Memory B cell (primary cell): Measurements from ENCODE around the gene PDSS2.
"Not testable (repeated sequence)": the region's sequence is repeated elsewhere in the genome, so short reads cannot be mapped to it uniquely, and the experiment has no call there.

Experiments used
- ATAC-seq: fragments of 150-1000 bp; cut with Tn5 transposase; 2 replicates; pipeline ENCODE4 v1.10.0; 2021; ENCODE audit warnings: low read depth, mild to moderate bottlenecking, moderate library complexity
- DNase-seq, 2 donors: peaks; one replicate each; pipeline ENCODE4 v3.0.0; 2022; ENCODE audit warnings: low spot score in 2 of 2
- H3K27ac Mint-ChIP-seq: one replicate; pipeline ENCODE4 v1.8.0; 2022; ENCODE audit warnings: mild to moderate bottlenecking, moderate library complexity, mixed read lengths
- H3K27me3 Mint-ChIP-seq: one replicate; pipeline ENCODE4 v1.8.0; 2022; ENCODE audit warnings: mixed read lengths
- H3K36me3 Mint-ChIP-seq: one replicate; pipeline ENCODE4 v1.8.0; 2022; ENCODE audit warnings: mild to moderate bottlenecking, mixed read lengths
- H3K4me1 Mint-ChIP-seq: one replicate; pipeline ENCODE4 v1.8.0; 2022; ENCODE audit warnings: mixed read lengths
- H3K4me3 Mint-ChIP-seq: one replicate; pipeline ENCODE4 v1.8.0; 2022; ENCODE audit warnings: mild to moderate bottlenecking, moderate library complexity, mixed read lengths
- H3K9me3 Mint-ChIP-seq: one replicate; pipeline ENCODE4 v1.8.0; 2022; ENCODE audit warnings: mixed read lengths

The PDSS2 gene

DNA sequence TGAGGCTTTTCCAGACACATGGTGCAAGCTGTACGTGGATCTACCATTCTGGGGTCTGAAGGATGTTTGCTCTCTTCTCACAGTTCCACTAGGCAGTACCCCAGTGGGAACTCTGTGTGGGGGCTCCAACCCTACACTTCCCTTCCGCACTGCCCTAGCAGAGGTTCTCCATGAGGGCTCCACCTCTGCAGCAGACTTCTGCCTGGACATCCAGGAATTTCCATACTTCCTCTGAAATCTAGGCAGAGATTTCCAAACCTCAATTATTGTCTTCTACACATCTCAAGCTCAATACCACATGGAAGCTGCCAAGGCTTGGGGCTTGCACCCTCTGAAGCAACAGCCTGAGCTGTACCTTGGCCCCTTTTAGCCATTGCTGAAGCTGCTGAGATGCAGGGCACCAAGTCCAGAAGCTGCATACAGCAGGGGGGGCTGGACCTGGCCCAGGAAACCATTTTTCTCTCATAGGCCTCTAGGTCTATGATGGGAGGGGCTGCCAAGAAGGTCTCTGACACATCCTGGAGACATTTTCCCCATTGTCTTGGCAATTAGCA lies 11.6 kb downstream of the PDSS2 start:
- DNase-seq (peak in 1 of 2 donors; percentile 4), ATAC-seq (no peak)
- no peaks in the 10 kb centered on the region for H3K27me3 Mint-ChIP-seq
- peaks cover 35% of the 10 kb centered on the region for H3K36me3 Mint-ChIP-seq
- H3K4me1 Mint-ChIP-seq: peaks cover 5% of the 10 kb centered on the region
- H3K9me3 Mint-ChIP-seq: peaks cover 20% of the 10 kb centered on the region
- no peak overlapping the region for H3K27ac Mint-ChIP-seq
- no peak overlapping the region for H3K4me3 Mint-ChIP-seq

DNA sequence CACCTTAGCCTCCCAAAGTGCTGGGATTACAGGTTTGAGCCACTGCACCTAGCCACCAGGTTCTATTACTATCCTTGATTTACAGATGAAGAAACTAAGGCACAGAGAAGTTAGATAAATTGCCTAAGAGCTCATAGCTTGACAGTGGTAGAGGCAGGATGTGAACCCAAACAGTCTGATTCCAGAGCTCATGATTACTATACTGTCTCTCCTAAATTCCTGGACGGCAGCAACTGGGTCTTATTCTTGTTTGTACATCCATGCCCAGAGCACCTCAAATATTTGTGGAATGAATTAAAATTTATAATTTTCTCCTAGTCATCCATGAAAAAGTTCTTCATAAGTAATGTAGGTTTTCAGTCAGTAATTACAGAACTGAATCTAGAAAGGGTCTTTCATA lies 15.1 kb downstream of the PDSS2 start:
- no peak for DNase-seq
- Mint-ChIP-seq H3K27ac (no peak overlapping the region), H3K4me1 (peaks cover 12% of the 10 kb centered on the region), H3K4me3 (no peak overlapping the region), H3K9me3 (peaks cover 13% of the 10 kb centered on the region), H3K36me3 (peaks cover 30% of the 10 kb centered on the region), H3K27me3 (no peaks in the 10 kb centered on the region)
- no peak for ATAC-seq

DNA sequence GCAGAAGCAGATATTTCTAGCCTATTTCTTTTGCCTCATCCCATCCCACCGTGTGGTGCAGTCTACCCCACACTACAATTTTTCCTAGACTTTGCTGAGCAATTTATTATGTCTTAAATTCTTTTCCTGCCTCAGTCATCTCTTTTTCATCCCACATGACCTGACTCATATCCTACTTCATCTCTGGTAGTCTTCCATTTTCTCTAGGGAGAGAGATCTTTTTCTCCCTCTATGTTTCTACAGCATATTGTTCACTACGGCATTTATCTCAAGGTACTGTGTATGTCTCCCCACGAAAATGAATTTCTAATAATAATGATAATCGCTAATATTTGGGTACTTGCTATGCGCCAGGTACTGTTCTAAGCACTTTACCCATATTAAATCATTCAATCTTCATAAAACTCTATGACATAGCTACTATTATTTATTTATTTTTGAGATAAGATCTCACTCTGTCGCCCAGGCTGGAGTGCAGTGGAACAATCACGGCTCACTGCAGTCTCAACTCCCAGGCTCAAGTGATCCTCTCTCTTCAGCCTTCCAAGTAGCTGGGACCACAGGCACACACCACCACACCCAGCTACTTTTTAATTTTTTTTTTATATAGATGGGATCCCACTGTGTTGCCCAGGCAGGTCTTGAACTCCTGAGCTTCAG lies 15.6 kb downstream of the PDSS2 start:
- H3K9me3 Mint-ChIP-seq: peaks cover 10% of the 10 kb centered on the region
- peaks cover 12% of the 10 kb centered on the region for H3K4me1 Mint-ChIP-seq
- H3K27ac Mint-ChIP-seq: no peak overlapping the region
- H3K36me3 Mint-ChIP-seq: peaks cover 27% of the 10 kb centered on the region
- DNase-seq: no peak
- no peaks in the 10 kb centered on the region for H3K27me3 Mint-ChIP-seq
- no peak overlapping the region for H3K4me3 Mint-ChIP-seq
- ATAC-seq: no peak

DNA sequence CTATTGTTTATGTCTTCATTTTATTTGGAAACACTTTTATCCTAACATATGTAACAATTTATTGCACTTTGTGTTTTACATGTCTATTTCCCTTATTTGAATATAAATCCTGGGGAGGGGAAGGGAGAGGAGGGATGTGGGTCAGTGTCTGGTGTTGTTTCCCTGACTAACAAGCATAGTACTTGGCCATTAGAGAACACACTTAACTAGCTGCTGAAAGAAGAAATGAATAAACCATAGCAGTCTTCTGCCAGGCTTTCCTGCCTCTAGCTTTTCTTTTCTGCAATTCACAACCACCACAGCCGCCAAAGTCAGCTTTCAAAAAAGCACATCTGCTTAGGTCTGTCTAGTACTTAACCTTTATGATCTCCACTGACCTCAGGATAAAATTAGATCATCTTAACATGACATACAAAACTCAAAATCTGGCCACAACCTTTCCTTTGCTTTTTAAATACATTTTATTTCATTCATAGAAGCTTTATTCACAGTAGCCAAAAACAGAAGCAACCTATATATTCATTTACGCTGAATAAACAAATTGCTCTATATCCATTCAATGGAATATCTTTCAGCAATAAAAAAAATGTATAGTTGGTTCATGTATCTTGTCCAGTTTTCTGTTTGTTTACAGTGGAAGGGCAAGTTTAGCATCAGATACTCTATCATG lies 16.3 kb downstream of the PDSS2 start:
- Mint-ChIP-seq H3K9me3 (peaks cover 6% of the 10 kb centered on the region), H3K36me3 (peaks cover 22% of the 10 kb centered on the region), H3K27ac (no peak overlapping the region), H3K4me3 (no peak overlapping the region), H3K4me1 (peaks cover 12% of the 10 kb centered on the region), H3K27me3 (no peaks in the 10 kb centered on the region)
- DNase-seq: no peak
- no peak for ATAC-seq

DNA sequence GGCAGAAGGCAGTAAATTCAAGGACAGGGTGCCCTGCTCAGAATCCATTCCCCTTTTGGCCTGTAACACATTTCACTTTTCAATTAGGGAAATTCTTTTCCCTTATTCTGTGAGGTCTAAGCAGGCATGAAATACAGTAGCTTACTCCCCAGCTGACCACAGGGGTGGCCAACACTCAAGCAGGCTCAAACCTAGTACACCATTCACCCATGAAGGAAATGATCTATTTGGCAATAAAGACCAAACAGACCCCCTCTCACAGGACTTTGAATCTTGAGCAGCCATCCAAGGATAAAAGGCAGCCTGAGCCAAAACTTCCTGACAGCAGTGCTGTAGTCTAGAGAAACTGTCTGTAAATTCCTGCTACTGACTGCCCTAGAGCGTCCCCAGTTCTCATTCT lies 17.7 kb downstream of the PDSS2 start:
- H3K4me3 Mint-ChIP-seq: no peak overlapping the region
- peaks cover 23% of the 10 kb centered on the region for H3K36me3 Mint-ChIP-seq
- no peak for DNase-seq
- H3K9me3 Mint-ChIP-seq: peaks cover 4% of the 10 kb centered on the region
- ATAC-seq: no peak
- H3K27ac Mint-ChIP-seq: no peak overlapping the region
- H3K27me3 Mint-ChIP-seq: no peaks in the 10 kb centered on the region
- H3K4me1 Mint-ChIP-seq: peaks cover 17% of the 10 kb centered on the region

DNA sequence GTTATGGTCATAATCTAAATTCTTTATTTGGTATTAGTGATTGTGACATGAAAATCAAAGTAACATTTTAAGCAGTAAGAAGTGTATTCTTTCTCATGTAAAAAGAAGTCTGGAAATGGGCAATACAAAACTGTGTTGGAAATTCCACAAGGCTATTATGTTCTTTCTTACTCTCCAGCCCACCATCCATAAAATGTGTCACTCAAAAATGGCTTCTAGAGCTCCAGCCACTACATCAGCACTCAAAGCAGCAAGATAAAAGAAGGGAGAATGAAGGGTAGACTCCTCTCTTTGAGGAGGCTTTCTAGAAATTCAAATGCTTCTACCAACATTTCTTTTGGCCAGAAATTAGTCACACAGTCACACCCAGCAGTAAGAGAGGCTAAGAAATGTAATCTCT lies 18.4 kb downstream of the PDSS2 start:
- no peak for ATAC-seq
- no peak overlapping the region for H3K27ac Mint-ChIP-seq
- no peak overlapping the region for H3K4me3 Mint-ChIP-seq
- peaks cover 20% of the 10 kb centered on the region for H3K36me3 Mint-ChIP-seq
- H3K9me3 Mint-ChIP-seq: peaks cover 4% of the 10 kb centered on the region
- H3K4me1 Mint-ChIP-seq: peaks cover 19% of the 10 kb centered on the region
- DNase-seq: no peak
- H3K27me3 Mint-ChIP-seq: no peaks in the 10 kb centered on the region

DNA sequence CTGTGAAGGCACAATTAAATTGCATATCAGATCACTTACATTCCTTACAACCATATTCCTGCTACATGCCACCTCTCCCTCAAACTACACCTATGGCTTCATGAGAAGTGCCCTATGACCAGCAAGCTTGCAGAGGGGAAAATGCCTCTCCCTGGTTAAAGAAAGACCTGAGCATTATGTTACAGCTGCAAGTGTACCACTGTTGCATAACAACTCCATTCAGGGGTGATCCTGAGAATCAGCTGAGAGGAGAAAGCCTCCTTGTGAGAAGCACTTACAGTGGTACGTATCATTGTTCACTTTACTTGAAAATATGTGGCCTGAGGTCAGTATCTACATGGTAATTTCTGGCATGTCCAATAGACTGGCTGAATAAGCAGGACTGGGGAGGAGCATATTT lies 20.0 kb downstream of the PDSS2 start:
- H3K9me3 Mint-ChIP-seq: no peaks in the 10 kb centered on the region
- no peaks in the 10 kb centered on the region for H3K27me3 Mint-ChIP-seq
- DNase-seq: no peak
- H3K4me3 Mint-ChIP-seq: no peak overlapping the region
- H3K4me1 Mint-ChIP-seq: peaks cover 19% of the 10 kb centered on the region
- ATAC-seq: no peak
- peaks cover 13% of the 10 kb centered on the region for H3K36me3 Mint-ChIP-seq
- H3K27ac Mint-ChIP-seq: no peak overlapping the region

DNA sequence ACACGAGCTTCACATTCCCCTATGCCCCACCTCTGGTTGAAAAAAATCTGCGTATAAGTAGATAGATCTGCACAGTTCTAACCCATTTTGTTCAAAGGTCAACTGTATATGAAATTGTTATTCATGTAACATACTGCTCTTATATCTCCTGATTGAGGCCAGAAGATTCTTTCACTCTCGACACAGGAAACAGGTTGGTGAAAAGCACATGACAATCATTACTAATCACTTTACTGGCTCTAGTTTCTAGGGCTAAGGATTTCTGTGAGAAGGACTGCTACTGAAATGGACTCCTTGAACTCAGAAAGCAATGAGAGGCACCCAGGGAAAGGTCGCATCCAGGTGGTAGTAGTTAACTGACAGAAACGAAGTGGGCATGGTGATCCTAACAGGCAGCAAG lies 21.7 kb downstream of the PDSS2 start:
- Mint-ChIP-seq H3K4me3 (no peak overlapping the region), H3K4me1 (peaks cover 28% of the 10 kb centered on the region), H3K9me3 (no peaks in the 10 kb centered on the region), H3K27me3 (no peaks in the 10 kb centered on the region), H3K36me3 (peaks cover 21% of the 10 kb centered on the region), H3K27ac (no peak overlapping the region)
- DNase-seq (no peak), ATAC-seq (no peak)

DNA sequence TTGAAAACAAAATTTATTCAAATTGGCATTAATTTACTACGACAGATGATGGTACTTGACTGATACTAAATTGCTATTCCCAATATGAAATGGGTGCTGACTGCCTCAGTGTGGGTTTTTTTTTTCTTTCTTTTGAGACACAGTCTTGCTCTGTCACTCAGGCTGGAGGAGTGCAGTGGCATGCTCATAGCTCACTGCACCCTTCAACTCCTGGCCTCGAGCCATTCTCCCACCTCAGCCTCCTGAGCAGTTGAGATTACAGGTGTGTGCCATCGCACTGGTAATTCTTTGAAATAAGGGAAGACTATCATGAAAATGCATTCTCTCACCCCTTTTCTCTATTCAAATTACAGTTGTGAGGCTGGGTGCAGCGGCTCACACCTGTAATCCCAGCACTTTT lies 22.5 kb downstream of the PDSS2 start:
- DNase-seq (no peak), ATAC-seq (no peak)
- Mint-ChIP-seq H3K4me1 (peaks cover 26% of the 10 kb centered on the region), H3K9me3 (no peaks in the 10 kb centered on the region), H3K36me3 (peaks cover 18% of the 10 kb centered on the region), H3K4me3 (no peak overlapping the region), H3K27me3 (no peaks in the 10 kb centered on the region), H3K27ac (no peak overlapping the region)

DNA sequence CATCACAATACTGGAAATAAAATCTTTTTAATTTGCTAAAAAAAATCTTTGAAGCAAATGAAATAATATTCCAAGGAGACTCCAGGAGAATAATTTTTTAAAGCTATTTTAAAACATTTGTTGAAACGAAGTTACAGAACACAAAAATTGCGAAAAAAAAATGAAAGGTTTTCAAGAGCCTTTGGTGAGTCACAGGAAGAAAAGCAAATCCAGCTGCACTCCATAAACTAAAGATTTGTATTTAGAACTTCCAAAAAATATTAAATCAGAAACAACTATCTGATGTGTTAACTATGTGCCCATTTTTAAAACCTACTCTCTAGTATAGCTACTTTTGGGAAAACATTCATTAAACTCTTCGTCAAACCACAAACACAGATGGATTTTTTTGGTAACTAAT lies 23.6 kb downstream of the PDSS2 start:
- Mint-ChIP-seq H3K9me3 (no peaks in the 10 kb centered on the region), H3K36me3 (peaks cover 18% of the 10 kb centered on the region), H3K27me3 (no peaks in the 10 kb centered on the region), H3K27ac (no peak overlapping the region), H3K4me3 (no peak overlapping the region), H3K4me1 (peaks cover 26% of the 10 kb centered on the region)
- DNase-seq: no peak
- ATAC-seq: no peak

DNA sequence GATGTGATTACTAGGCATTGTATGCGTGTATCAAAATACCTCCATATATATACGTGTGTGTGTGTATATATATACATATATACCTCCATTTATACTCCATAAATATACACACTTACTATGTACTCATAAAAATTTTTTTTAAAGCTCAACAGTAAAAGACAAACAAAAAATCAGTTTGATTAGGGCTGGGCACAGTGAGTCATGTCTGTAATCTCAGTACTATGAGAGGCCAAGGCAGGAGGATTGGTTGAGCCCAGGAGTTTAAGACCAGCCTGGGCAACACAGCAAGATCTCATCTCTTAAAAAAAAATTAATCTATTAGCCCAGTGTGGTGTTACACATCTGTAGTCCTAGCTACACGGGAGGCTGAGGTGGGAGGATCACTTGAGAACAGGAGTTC lies 24.6 kb downstream of the PDSS2 start:
- Mint-ChIP-seq H3K4me3 (no peak overlapping the region), H3K4me1 (peaks cover 23% of the 10 kb centered on the region), H3K9me3 (no peaks in the 10 kb centered on the region), H3K27me3 (no peaks in the 10 kb centered on the region), H3K36me3 (peaks cover 15% of the 10 kb centered on the region), H3K27ac (no peak overlapping the region)
- ATAC-seq (no peak), DNase-seq (no peak)

DNA sequence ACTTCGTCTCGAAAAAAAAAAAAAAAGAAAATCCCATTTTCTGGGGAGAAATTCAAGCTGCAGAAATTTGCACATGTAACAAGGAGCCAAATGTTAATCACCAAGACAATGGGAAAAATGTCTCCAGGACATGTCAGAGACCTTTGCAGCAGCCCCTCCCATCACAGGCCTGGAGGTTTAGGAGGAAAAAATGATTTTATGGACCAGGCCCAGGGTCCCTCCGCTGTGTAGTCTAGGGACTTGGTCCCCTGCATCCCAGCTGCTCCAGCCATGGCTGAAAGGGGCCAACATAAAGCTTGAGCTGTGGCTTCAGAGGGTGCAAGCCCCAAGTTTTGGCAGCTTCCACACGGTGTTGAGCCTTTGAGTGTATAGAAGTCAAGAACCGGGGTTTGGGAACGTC lies 33.4 kb downstream of the PDSS2 start:
- not testable (repeated sequence) for ATAC-seq, H3K9me3 Mint-ChIP-seq, H3K27ac Mint-ChIP-seq

DNA sequence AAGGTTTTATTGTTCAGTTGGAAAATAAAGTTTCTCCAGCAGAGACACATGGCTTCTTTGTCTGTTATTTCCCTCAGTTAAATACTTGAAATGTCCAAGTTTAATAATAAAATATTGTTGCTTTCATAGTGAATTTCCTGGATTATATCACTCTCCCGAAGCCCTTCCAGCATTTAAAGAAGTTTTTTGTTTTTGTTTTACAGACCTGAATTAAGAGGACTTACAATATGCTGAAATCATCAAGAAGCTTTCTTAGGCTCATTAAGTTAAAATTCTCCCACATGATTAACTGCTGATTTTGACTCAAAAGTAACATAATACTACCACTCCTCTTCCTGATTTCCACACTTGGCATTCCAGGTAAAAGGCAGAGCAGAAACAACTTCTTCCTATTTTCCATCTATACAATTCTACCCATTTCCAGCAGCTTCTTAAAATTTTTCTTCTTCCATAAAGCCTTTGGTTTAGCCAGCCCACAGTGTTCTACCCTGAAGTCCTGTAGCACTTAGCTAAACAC lies 35.8 kb downstream of the PDSS2 start:
- H3K27ac Mint-ChIP-seq: no peak overlapping the region
- H3K4me3 Mint-ChIP-seq: no peak overlapping the region
- H3K9me3 Mint-ChIP-seq: peaks cover 7% of the 10 kb centered on the region
- H3K27me3 Mint-ChIP-seq: no peaks in the 10 kb centered on the region
- peaks cover 20% of the 10 kb centered on the region for H3K36me3 Mint-ChIP-seq
- no peak for DNase-seq
- peaks cover 17% of the 10 kb centered on the region for H3K4me1 Mint-ChIP-seq
- ATAC-seq: no peak

More for the DNA sequence above, 33.4 kb downstream of the PDSS2 start:
- not testable (repeated sequence) for DNase-seq, H3K4me3 Mint-ChIP-seq, H3K27me3 Mint-ChIP-seq
- Mint-ChIP-seq H3K4me1 (peaks cover 12% of the 10 kb centered on the region), H3K36me3 (peaks cover 27% of the 10 kb centered on the region)

DNA sequence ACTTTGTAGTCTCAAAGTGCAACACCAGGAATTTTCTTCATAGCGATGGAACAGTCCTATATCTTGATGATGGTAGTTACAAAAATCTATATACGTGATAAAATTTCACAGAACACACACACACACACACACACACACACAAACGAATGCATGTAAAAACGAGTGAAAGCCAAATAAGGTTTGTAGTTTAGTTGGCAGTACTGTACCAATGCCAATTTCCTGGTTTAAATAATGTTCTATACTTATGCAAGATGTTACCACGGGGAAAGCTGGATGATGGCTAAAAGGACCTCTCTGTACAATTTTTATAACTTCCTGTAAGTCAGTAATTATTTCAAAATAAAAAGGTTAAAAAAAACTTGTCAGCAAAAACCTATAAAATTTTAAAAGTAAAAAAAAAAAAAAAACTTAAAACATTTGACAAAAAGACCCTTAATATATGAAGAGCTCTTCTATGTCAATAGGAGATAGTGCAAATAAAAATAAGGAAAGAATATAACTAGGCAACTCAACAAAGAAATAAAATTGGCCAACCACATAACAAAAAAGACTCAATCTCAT lies 37.6 kb downstream of the PDSS2 start:
- Mint-ChIP-seq H3K27me3 (no peaks in the 10 kb centered on the region), H3K27ac (peak overlapping the region; percentile 55), H3K36me3 (peaks cover 20% of the 10 kb centered on the region), H3K4me3 (no peak overlapping the region), H3K4me1 (peaks cover 20% of the 10 kb centered on the region), H3K9me3 (peaks cover 6% of the 10 kb centered on the region)
- ATAC-seq: no peak
- DNase-seq: no peak
